Endothelial cell of umbilical vein (primary cell): Measurements from ENCODE around the gene GPR146. TPM values are rescaled to one million over a fixed set of nuclear protein-coding genes. Genes with fewer than 3 reads are reported as not detected.

Source experiments
- BruUV-seq: library from RNA; stranded (reverse); fragments of 400-500 nt; replicated peaks from 2 replicates; lab custom pipeline; 2021; lab: Mats Ljungman, UMichigan
- CTCF ChIA-PET: fragments of 300-600, 350-600 bp; sonication (Branson Sonifier 250); formaldehyde crosslinking; loops from one replicate; lab custom pipeline; 2021; ENCODE audit warnings: antibody characterized with exemption, inconsistent platforms; lab: Charles Lee
- POLR2A ChIA-PET: fragments of 300-600, 350-600 bp; sonication (Branson Sonifier 250); formaldehyde crosslinking; loops from one replicate; lab custom pipeline; 2021; ENCODE audit warnings: antibody characterized with exemption, inconsistent platforms; lab: Charles Lee
- DNase-seq: peaks from one replicate; pipeline ENCODE4 v3.0.0-alpha.2; 2011; ENCODE audit warnings: low read depth, low spot score
- FAIRE-seq: peaks from 2 replicates; lab custom pipeline; 2011; peaks lifted over from hg19 to GRCh38; lab: Jason Lieb, UNC
- H2AFZ ChIP-seq: 2 replicates; pipeline ENCODE4 v1.6.0; 2012; ENCODE audit warnings: low read depth, low read length, control low read depth, inconsistent platforms
- H3K27ac ChIP-seq: 2 replicates; pipeline ENCODE4 v1.5.1; 2011; ENCODE audit warnings: low read depth, mild to moderate bottlenecking, control low read depth, low read length, moderate library complexity; ENCODE audit not compliant: insufficient read depth
- H3K27me3 ChIP-seq, 2 experiments: 2 replicates each; pipeline versions ENCODE4 v1.6.0 to v1.6.1; 2011; ENCODE audit warnings: low read length in 2 of 2, mixed read lengths in 1 of 2; ENCODE audit not compliant: control insufficient read depth in 2 of 2, insufficient read depth in 2 of 2
- H3K36me3 ChIP-seq, 2 experiments: 2 replicates in 1 of 2; 3 replicates in 1 of 2; pipeline ENCODE4 v1.5.1; 2011; ENCODE audit warnings: low read length in 2 of 2, mild to moderate bottlenecking in 1 of 2, moderate library complexity in 1 of 2; ENCODE audit not compliant: control insufficient read depth in 2 of 2, insufficient read depth in 2 of 2; ENCODE audit errors: extremely low read depth in 1 of 2
- H3K4me1 ChIP-seq: 3 replicates; pipeline ENCODE4 v1.5.1; 2011; ENCODE audit warnings: mild to moderate bottlenecking, low read length; ENCODE audit not compliant: control insufficient read depth, insufficient read depth; ENCODE audit errors: extremely low read depth
- H3K4me2 ChIP-seq: 2 replicates; pipeline ENCODE4 v1.6.1; 2011; ENCODE audit warnings: low read length, control low read depth, mixed read lengths; ENCODE audit not compliant: insufficient read depth
- H3K4me3 ChIP-seq, 3 experiments: fragments of 200-600 bp in 1 of 3; sonication (generic), shearing (Covaris generic) in 1 of 3; replicated peaks in 1 of 3; 2 replicates each; pipeline ENCODE4 v1.5.1; 2011 to 2016; ENCODE audit warnings: control low read depth in 3 of 3, low read length in 3 of 3, mild to moderate bottlenecking in 2 of 3, inconsistent platforms in 1 of 3, low read depth in 1 of 3, moderate library complexity in 1 of 3; ENCODE audit not compliant: insufficient read depth in 1 of 3
- H3K79me2 ChIP-seq: 2 replicates; pipeline ENCODE4 v1.6.0; 2012; ENCODE audit warnings: low read length, inconsistent platforms; ENCODE audit not compliant: control insufficient read depth, insufficient read depth
- H3K9ac ChIP-seq: replicated peaks from 2 replicates; pipeline ENCODE3; 2011; ENCODE audit warnings: low read length, control low read depth; ENCODE audit not compliant: insufficient read depth; ENCODE audit errors: extremely low read depth
- H3K9me1 ChIP-seq: replicated peaks from 3 replicates; pipeline ENCODE4 v1.6.0; 2011; ENCODE audit warnings: mild to moderate bottlenecking, low read length; ENCODE audit not compliant: control insufficient read depth, insufficient read depth; ENCODE audit errors: extremely low read depth
- H3K9me3 ChIP-seq: replicated peaks from 2 replicates; pipeline ENCODE4 v1.5.1; 2012; ENCODE audit warnings: low read length, inconsistent platforms; ENCODE audit not compliant: control insufficient read depth, insufficient read depth
- H4K20me1 ChIP-seq: replicated peaks from 2 replicates; pipeline ENCODE3; 2011; ENCODE audit warnings: mild to moderate bottlenecking, low read length; ENCODE audit not compliant: control insufficient read depth, insufficient read depth; ENCODE audit errors: extremely low read depth
- CTCF ChIP-seq, 2 donors: IDR thresholded peaks; 1 replicate in 1 of 2; 2 replicates in 1 of 2; pipeline ENCODE4 v1.5.1; 2011; ENCODE audit warnings: low read length in 2 of 2, mild to moderate bottlenecking in 2 of 2, moderate library complexity in 2 of 2, control low read depth in 1 of 2, inconsistent platforms in 1 of 2, low read depth in 1 of 2; ENCODE audit not compliant: insufficient read depth in 1 of 2; ENCODE audit errors: extremely low read depth in 1 of 2
- EZH2 ChIP-seq: IDR thresholded peaks from 2 replicates; pipeline ENCODE4 v1.6.1; 2012; ENCODE audit warnings: borderline replicate concordance, low read depth, mild to moderate bottlenecking, moderate library complexity, low read length, inconsistent platforms; ENCODE audit not compliant: severe bottlenecking
- FOS ChIP-seq: IDR thresholded peaks from 2 replicates; pipeline ENCODE4 v1.6.1; 2011; ENCODE audit warnings: mild to moderate bottlenecking, low read length, moderate library complexity, borderline replicate concordance; ENCODE audit not compliant: insufficient read depth
- GATA2 ChIP-seq: IDR thresholded peaks from 2 replicates; pipeline ENCODE4 v1.7.0; 2011; ENCODE audit warnings: low read depth, mild to moderate bottlenecking, moderate library complexity, mixed read lengths, low read length; ENCODE audit not compliant: insufficient read length, insufficient read depth
- JUN ChIP-seq: IDR thresholded peaks from 2 replicates; pipeline ENCODE4 v1.6.1; 2011; ENCODE audit warnings: borderline replicate concordance, low read depth; ENCODE audit not compliant: insufficient read length, insufficient read depth
- MAX ChIP-seq: IDR thresholded peaks from 2 replicates; pipeline ENCODE4 v1.6.1; 2011; ENCODE audit not compliant: insufficient read depth, insufficient read length
- MYC ChIP-seq: IDR thresholded peaks from one replicate; pipeline ENCODE4 v1.6.1; 2011; ENCODE audit warnings: mild to moderate bottlenecking, low read depth, low read length
- POLR2A ChIP-seq: IDR thresholded peaks from 2 replicates; pipeline ENCODE4 v1.6.1; 2012; ENCODE audit warnings: low read depth, mild to moderate bottlenecking, control low read depth, low read length
- POLR2AphosphoS5 ChIP-seq: IDR thresholded peaks from 2 replicates; pipeline ENCODE4 v1.6.1; 2012; ENCODE audit warnings: low read depth, mild to moderate bottlenecking, control low read depth, low read length, moderate library complexity; ENCODE audit not compliant: insufficient read depth
- dilution Hi-C: fragments of 300-500 bp; cut with MboI; formaldehyde crosslinking; loops from one replicate; pipeline ENCODE4 v1.15.0; 2019; ENCODE audit warnings: low sequenced_read_pairs; ENCODE audit not compliant: extremely low pct_ligation_motif_present
- intact Hi-C: fragments of 100-400 bp; cut with micrococcal nuclease; formaldehyde crosslinking; loops from one replicate; pipeline ENCODE4 v1.10.0; 2022
- polyA plus RNA-seq, 4 experiments: library from polyadenylated mRNA; depleted of rRNA in 3 of 4; stranded (reverse) in 3 of 4; unstranded in 1 of 4; fragments of >200 nt; gene quantifications; 2 replicates each; pipeline versions ENCODE4 v1.2.1 to v1.2.3, GENCODE V29; 2011 to 2012; ENCODE audit warnings: missing spikeins in 1 of 4
- total RNA-seq: library from RNA; stranded (reverse); gene quantifications from 2 replicates; pipeline ENCODE4 v1.2.3, GENCODE V29; 2021

GPR146 gene
- total and polyA plus RNA-seq, 2 donors (not counting 3 experiments of a cell fraction or from before 2014, with no cell fraction given): 18.5 to 44.8 TPM

GRCh38 chr7:1079546-1079945 lies 35.2 kb downstream of the GPR146 start:
- no peak overlapping the region for H2AFZ ChIP-seq
- H3K9me1 ChIP-seq: no peaks in the 10 kb centered on the region
- intact Hi-C loops: no loop called here
- DNase-seq (no peak), FAIRE-seq (no peak)
- H3K27ac ChIP-seq: no peak overlapping the region
- H4K20me1 ChIP-seq: no peaks in the 10 kb centered on the region
- no peaks in the 10 kb centered on the region for H3K9me3 ChIP-seq
- dilution Hi-C loops: no loop called here
- ChIA-PET CTCF (interaction anchor here (0.9 kb wide), 1 partner anchor 86 kb away, joined by 3 read pairs; no protein-coding TSS in a partner anchor), POLR2A (no interaction called here)
- H3K4me3 ChIP-seq: no peak overlapping the region
- BruUV-seq: no TSS peak
- no peaks in the 10 kb centered on the region for H3K79me2 ChIP-seq
- peaks cover 3% of the 10 kb centered on the region for H3K4me1 ChIP-seq
- TF ChIP-seq FOS (no peak), POLR2AphosphoS5 (no peak), EZH2 (no peak), MAX (no peak), POLR2A (no peak), JUN (no peak), CTCF (IDR thresholded peaks at IDR 0.05; ENCODE audit: extremely low read depth in 1 of 2, insufficient read depth in 1 of 2, low read depth in 1 of 2, low read length in 2 of 2) (no peak), GATA2 (no peak), MYC (no peak)
- no peak overlapping the region for H3K4me2 ChIP-seq
- H3K27me3 ChIP-seq: no peaks in the 10 kb centered on the region
- H3K9ac ChIP-seq: no peak overlapping the region
- no peaks in the 10 kb centered on the region for H3K36me3 ChIP-seq
